Measurements from ENCODE around the gene CAMK2D.

DNA sequence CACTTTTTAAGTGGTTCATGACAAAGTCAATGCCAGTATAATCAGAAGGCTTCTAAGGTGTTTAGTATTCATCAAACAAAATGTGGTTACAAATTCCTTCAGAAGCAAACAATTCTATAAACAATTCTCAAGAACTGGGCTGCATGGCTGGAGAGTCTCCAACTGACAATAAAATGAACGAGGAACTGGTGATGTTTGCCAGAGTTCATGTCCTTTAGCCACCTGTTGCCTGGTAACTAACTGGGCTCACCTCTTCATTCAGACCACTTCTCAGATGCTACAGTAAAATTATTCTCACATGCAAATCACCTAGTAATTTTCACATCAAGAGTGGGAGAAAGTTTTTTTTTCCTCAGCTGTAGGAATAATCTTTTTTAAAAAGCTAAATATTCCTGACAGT lies 53.3 kb downstream of the CAMK2D start:
- TF ChIP-seq ZFP36 (IDR thresholded peaks at IDR 0.05; ENCODE audit: borderline replicate concordance, partially characterized antibody) (no peak), ZSCAN20 (CRISPR knock-in tag; IDR thresholded peaks at IDR 0.05) (no peak), POLR2A (IDR thresholded peaks at IDR 0.05; ENCODE audit: low read length) (no peak), MAFK (IDR thresholded peaks at IDR 0.05; ENCODE audit: partially characterized antibody) (no peak), JUN (IDR thresholded peaks at IDR 0.05) (no peak), SREBF2 (IDR thresholded peaks at IDR 0.05) (no peak), JUNB (IDR thresholded peaks at IDR 0.05) (no peak), SMC3 (IDR thresholded peaks at IDR 0.05) (no peak)
- TF ChIP-seq, protein P1, sequence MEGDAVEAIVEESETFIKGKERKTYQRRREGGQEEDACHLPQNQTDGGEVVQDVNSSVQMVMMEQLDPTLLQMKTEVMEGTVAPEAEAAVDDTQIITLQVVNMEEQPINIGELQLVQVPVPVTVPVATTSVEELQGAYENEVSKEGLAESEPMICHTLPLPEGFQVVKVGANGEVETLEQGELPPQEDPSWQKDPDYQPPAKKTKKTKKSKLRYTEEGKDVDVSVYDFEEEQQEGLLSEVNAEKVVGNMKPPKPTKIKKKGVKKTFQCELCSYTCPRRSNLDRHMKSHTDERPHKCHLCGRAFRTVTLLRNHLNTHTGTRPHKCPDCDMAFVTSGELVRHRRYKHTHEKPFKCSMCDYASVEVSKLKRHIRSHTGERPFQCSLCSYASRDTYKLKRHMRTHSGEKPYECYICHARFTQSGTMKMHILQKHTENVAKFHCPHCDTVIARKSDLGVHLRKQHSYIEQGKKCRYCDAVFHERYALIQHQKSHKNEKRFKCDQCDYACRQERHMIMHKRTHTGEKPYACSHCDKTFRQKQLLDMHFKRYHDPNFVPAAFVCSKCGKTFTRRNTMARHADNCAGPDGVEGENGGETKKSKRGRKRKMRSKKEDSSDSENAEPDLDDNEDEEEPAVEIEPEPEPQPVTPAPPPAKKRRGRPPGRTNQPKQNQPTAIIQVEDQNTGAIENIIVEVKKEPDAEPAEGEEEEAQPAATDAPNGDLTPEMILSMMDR (IDR thresholded peaks at IDR 0.05), result no peak
- TF ChIP-seq, protein P2, sequence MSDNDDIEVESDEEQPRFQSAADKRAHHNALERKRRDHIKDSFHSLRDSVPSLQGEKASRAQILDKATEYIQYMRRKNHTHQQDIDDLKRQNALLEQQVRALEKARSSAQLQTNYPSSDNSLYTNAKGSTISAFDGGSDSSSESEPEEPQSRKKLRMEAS (IDR thresholded peaks at IDR 0.05), result no peak
- TF ChIP-seq, protein P3, sequence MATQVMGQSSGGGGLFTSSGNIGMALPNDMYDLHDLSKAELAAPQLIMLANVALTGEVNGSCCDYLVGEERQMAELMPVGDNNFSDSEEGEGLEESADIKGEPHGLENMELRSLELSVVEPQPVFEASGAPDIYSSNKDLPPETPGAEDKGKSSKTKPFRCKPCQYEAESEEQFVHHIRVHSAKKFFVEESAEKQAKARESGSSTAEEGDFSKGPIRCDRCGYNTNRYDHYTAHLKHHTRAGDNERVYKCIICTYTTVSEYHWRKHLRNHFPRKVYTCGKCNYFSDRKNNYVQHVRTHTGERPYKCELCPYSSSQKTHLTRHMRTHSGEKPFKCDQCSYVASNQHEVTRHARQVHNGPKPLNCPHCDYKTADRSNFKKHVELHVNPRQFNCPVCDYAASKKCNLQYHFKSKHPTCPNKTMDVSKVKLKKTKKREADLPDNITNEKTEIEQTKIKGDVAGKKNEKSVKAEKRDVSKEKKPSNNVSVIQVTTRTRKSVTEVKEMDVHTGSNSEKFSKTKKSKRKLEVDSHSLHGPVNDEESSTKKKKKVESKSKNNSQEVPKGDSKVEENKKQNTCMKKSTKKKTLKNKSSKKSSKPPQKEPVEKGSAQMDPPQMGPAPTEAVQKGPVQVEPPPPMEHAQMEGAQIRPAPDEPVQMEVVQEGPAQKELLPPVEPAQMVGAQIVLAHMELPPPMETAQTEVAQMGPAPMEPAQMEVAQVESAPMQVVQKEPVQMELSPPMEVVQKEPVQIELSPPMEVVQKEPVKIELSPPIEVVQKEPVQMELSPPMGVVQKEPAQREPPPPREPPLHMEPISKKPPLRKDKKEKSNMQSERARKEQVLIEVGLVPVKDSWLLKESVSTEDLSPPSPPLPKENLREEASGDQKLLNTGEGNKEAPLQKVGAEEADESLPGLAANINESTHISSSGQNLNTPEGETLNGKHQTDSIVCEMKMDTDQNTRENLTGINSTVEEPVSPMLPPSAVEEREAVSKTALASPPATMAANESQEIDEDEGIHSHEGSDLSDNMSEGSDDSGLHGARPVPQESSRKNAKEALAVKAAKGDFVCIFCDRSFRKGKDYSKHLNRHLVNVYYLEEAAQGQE (IDR thresholded peaks at IDR 0.05), result no peak
- TF ChIP-seq, protein P4, sequence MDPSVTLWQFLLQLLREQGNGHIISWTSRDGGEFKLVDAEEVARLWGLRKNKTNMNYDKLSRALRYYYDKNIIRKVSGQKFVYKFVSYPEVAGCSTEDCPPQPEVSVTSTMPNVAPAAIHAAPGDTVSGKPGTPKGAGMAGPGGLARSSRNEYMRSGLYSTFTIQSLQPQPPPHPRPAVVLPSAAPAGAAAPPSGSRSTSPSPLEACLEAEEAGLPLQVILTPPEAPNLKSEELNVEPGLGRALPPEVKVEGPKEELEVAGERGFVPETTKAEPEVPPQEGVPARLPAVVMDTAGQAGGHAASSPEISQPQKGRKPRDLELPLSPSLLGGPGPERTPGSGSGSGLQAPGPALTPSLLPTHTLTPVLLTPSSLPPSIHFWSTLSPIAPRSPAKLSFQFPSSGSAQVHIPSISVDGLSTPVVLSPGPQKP (IDR thresholded peaks at IDR 0.05; ENCODE audit: low read depth, low read length), result no peak
- TF ChIP-seq, protein P5, sequence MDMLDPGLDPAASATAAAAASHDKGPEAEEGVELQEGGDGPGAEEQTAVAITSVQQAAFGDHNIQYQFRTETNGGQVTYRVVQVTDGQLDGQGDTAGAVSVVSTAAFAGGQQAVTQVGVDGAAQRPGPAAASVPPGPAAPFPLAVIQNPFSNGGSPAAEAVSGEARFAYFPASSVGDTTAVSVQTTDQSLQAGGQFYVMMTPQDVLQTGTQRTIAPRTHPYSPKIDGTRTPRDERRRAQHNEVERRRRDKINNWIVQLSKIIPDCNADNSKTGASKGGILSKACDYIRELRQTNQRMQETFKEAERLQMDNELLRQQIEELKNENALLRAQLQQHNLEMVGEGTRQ (IDR thresholded peaks at IDR 0.05), result no peak

Data from A549 (cell line).